ENCODE data around the gene TP63. TPM values are rescaled to one million over a fixed set of nuclear protein-coding genes. Genes with fewer than 3 reads are reported as not detected.

The TP63 gene
- total and polyA plus RNA-seq, 2 experiments from 2014 or later: not detected

DNA sequence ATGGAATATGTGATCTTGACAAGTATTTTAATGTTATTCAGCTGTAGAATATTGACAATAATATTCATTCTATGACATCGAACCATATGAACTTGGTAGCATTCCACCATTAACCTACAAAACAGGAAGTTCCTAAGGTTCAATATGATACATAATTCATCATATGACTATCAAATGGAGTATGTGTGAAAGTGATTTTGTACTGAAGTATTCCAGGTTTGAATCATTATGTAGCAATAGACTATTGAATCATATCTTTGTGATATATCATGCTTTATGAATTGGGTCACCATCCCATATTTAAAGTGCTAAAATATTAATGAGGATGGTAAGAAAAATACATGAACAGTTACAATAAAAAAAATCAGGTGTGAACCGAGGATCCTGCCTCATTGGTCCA lies 95.1 kb downstream of the TP63 start:
- Mint-ChIP-seq H3K4me1 (peaks cover 14% of the 10 kb centered on the region; the same call in 2 of the 3 replicates), H3K27ac (no peak overlapping the region), H3K27me3 (ENCODE audit: insufficient read depth, low read depth, poor library complexity) (no peaks in the 10 kb centered on the region), H3K36me3 (ENCODE audit: low read depth) (no peaks in the 10 kb centered on the region), H3K9me3 (no peaks in the 10 kb centered on the region), H3K4me3 (no peak overlapping the region)
- Histone ChIP-seq H2AFZ (no peak overlapping the region), H3K36me3 (ENCODE audit: insufficient read depth) (no peaks in the 10 kb centered on the region), H3K27me3 (ENCODE audit: insufficient read depth) (no peaks in the 10 kb centered on the region), H4K20me1 (replicated peaks; ENCODE audit: insufficient read depth) (no peaks in the 10 kb centered on the region), H3F3A (replicated peaks; ENCODE audit: low read depth) (no peaks in the 10 kb centered on the region), H3K4me1 (ENCODE audit: insufficient read depth) (no peaks in the 10 kb centered on the region; the same call in 1 of the 2 replicates), H3K4me3 (no peak overlapping the region), H3K27ac (ENCODE audit: low read depth) (no peak overlapping the region), H3K79me2 (replicated peaks; ENCODE audit: insufficient read depth) (no peaks in the 10 kb centered on the region), H3K9me2 (ENCODE audit: insufficient read depth) (0 out of 2 replicates have a peak, but pooled peaks cover 5% of the 10 kb centered on the region), H3K4me2 (no peak overlapping the region)
- TF ChIP-seq ZNF331 (CRISPR knock-in tag; IDR thresholded peaks at IDR 0.05; ENCODE audit: low read depth) (no peak), POLR2AphosphoS5 (IDR thresholded peaks at IDR 0.05; ENCODE audit: low read depth) (no peak), NANOG (IDR thresholded peaks at IDR 0.05; ENCODE audit: borderline replicate concordance) (no peak), JUNB (IDR thresholded peaks at IDR 0.05; ENCODE audit: unreplicated experiment) (no peak), EZH2phosphoT487 (IDR thresholded peaks at IDR 0.05; ENCODE audit: unreplicated experiment) (no peak), ZNF114 (CRISPR knock-in tag; IDR thresholded peaks at IDR 0.05) (no peak), STAT1 (IDR thresholded peaks at IDR 0.05; ENCODE audit: unreplicated experiment) (no peak), EZH2 (IDR thresholded peaks at IDR 0.05; ENCODE audit: low read depth, unreplicated experiment) (no peak)
- TF ChIP-seq, protein P1, sequence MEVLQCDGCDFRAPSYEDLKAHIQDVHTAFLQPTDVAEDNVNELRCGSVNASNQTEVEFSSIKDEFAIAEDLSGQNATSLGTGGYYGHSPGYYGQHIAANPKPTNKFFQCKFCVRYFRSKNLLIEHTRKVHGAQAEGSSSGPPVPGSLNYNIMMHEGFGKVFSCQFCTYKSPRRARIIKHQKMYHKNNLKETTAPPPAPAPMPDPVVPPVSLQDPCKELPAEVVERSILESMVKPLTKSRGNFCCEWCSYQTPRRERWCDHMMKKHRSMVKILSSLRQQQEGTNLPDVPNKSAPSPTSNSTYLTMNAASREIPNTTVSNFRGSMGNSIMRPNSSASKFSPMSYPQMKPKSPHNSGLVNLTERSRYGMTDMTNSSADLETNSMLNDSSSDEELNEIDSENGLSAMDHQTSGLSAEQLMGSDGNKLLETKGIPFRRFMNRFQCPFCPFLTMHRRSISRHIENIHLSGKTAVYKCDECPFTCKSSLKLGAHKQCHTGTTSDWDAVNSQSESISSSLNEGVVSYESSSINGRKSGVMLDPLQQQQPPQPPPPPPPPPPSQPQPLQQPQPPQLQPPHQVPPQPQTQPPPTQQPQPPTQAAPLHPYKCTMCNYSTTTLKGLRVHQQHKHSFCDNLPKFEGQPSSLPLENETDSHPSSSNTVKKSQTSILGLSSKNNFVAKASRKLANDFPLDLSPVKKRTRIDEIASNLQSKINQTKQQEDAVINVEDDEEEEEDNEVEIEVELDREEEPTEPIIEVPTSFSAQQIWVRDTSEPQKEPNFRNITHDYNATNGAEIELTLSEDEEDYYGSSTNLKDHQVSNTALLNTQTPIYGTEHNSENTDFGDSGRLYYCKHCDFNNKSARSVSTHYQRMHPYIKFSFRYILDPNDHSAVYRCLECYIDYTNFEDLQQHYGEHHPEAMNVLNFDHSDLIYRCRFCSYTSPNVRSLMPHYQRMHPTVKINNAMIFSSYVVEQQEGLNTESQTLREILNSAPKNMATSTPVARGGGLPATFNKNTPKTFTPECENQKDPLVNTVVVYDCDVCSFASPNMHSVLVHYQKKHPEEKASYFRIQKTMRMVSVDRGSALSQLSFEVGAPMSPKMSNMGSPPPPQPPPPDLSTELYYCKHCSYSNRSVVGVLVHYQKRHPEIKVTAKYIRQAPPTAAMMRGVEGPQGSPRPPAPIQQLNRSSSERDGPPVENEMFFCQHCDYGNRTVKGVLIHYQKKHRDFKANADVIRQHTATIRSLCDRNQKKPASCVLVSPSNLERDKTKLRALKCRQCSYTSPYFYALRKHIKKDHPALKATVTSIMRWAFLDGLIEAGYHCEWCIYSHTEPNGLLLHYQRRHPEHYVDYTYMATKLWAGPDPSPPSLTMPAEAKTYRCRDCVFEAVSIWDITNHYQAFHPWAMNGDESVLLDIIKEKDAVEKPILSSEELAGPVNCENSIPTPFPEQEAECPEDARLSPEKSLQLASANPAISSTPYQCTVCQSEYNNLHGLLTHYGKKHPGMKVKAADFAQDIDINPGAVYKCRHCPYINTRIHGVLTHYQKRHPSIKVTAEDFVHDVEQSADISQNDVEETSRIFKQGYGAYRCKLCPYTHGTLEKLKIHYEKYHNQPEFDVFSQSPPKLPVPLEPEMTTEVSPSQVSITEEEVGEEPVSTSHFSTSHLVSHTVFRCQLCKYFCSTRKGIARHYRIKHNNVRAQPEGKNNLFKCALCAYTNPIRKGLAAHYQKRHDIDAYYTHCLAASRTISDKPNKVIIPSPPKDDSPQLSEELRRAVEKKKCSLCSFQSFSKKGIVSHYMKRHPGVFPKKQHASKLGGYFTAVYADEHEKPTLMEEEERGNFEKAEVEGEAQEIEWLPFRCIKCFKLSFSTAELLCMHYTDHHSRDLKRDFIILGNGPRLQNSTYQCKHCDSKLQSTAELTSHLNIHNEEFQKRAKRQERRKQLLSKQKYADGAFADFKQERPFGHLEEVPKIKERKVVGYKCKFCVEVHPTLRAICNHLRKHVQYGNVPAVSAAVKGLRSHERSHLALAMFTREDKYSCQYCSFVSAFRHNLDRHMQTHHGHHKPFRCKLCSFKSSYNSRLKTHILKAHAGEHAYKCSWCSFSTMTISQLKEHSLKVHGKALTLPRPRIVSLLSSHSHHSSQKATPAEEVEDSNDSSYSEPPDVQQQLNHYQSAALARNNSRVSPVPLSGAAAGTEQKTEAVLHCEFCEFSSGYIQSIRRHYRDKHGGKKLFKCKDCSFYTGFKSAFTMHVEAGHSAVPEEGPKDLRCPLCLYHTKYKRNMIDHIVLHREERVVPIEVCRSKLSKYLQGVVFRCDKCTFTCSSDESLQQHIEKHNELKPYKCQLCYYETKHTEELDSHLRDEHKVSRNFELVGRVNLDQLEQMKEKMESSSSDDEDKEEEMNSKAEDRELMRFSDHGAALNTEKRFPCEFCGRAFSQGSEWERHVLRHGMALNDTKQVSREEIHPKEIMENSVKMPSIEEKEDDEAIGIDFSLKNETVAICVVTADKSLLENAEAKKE (CRISPR knock-in tag; IDR thresholded peaks at IDR 0.05): no peak
- TF ChIP-seq, protein P2, sequence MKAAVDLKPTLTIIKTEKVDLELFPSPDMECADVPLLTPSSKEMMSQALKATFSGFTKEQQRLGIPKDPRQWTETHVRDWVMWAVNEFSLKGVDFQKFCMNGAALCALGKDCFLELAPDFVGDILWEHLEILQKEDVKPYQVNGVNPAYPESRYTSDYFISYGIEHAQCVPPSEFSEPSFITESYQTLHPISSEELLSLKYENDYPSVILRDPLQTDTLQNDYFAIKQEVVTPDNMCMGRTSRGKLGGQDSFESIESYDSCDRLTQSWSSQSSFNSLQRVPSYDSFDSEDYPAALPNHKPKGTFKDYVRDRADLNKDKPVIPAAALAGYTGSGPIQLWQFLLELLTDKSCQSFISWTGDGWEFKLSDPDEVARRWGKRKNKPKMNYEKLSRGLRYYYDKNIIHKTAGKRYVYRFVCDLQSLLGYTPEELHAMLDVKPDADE (IDR thresholded peaks at IDR 0.05): no peak
- TF ChIP-seq, protein P3, sequence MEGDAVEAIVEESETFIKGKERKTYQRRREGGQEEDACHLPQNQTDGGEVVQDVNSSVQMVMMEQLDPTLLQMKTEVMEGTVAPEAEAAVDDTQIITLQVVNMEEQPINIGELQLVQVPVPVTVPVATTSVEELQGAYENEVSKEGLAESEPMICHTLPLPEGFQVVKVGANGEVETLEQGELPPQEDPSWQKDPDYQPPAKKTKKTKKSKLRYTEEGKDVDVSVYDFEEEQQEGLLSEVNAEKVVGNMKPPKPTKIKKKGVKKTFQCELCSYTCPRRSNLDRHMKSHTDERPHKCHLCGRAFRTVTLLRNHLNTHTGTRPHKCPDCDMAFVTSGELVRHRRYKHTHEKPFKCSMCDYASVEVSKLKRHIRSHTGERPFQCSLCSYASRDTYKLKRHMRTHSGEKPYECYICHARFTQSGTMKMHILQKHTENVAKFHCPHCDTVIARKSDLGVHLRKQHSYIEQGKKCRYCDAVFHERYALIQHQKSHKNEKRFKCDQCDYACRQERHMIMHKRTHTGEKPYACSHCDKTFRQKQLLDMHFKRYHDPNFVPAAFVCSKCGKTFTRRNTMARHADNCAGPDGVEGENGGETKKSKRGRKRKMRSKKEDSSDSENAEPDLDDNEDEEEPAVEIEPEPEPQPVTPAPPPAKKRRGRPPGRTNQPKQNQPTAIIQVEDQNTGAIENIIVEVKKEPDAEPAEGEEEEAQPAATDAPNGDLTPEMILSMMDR (conservative IDR thresholded peaks at IDR 0.05; ENCODE audit: low read depth in 2 of 2): no peak
- TF ChIP-seq, protein P4, sequence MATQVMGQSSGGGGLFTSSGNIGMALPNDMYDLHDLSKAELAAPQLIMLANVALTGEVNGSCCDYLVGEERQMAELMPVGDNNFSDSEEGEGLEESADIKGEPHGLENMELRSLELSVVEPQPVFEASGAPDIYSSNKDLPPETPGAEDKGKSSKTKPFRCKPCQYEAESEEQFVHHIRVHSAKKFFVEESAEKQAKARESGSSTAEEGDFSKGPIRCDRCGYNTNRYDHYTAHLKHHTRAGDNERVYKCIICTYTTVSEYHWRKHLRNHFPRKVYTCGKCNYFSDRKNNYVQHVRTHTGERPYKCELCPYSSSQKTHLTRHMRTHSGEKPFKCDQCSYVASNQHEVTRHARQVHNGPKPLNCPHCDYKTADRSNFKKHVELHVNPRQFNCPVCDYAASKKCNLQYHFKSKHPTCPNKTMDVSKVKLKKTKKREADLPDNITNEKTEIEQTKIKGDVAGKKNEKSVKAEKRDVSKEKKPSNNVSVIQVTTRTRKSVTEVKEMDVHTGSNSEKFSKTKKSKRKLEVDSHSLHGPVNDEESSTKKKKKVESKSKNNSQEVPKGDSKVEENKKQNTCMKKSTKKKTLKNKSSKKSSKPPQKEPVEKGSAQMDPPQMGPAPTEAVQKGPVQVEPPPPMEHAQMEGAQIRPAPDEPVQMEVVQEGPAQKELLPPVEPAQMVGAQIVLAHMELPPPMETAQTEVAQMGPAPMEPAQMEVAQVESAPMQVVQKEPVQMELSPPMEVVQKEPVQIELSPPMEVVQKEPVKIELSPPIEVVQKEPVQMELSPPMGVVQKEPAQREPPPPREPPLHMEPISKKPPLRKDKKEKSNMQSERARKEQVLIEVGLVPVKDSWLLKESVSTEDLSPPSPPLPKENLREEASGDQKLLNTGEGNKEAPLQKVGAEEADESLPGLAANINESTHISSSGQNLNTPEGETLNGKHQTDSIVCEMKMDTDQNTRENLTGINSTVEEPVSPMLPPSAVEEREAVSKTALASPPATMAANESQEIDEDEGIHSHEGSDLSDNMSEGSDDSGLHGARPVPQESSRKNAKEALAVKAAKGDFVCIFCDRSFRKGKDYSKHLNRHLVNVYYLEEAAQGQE (IDR thresholded peaks at IDR 0.05; ENCODE audit: unreplicated experiment): no peak
- ATAC-seq (no peak), DNase-seq (ENCODE audit: low spot score) (no peak)

Data from GM23338 (cell line).